Neural cell (in vitro differentiated cells): ENCODE data around the gene SPR. TPM values are rescaled to one million over a fixed set of nuclear protein-coding genes. Genes with fewer than 3 reads are reported as not detected.
A peak's percentile ranks its signal among the peaks of the same experiment; 100 is the strongest.

Experiments
- H2AFZ ChIP-seq: fragments of 200-600, 300-800 bp; sonication (generic), shearing (Covaris generic); 2 replicates; pipeline ENCODE4 v1.6.0; 2014; ENCODE audit warnings: low read depth, mild to moderate bottlenecking, antibody characterized with exemption, low read length, moderate library complexity
- H3F3A ChIP-seq: fragments of 200-600 bp; shearing (Covaris generic); 2 replicates; pipeline ENCODE4 v1.6.1; 2016; ENCODE audit warnings: mild to moderate bottlenecking, moderate library complexity, mixed read lengths, antibody characterized with exemption, low read length; ENCODE audit not compliant: insufficient read depth, poor library complexity, severe bottlenecking
- H3K27ac ChIP-seq: fragments of 200-600, 300-800 bp; sonication (generic), shearing (Covaris generic); 2 replicates; pipeline ENCODE4 v1.5.1; 2014; ENCODE audit warnings: mild to moderate bottlenecking, low read length, moderate library complexity
- H3K27me3 ChIP-seq: fragments of 300-800, 200-600 bp; sonication (generic), shearing (Covaris generic); 2 replicates; pipeline ENCODE4 v1.6.0; 2014; ENCODE audit warnings: mild to moderate bottlenecking, low read depth, low read length, moderate library complexity; ENCODE audit not compliant: insufficient read depth
- H3K36me3 ChIP-seq: fragments of 300-800, 200-600 bp; sonication (generic), shearing (Covaris generic); 2 replicates; pipeline ENCODE4 v1.5.1; 2014; ENCODE audit warnings: mild to moderate bottlenecking, antibody characterized with exemption, low read length, moderate library complexity; ENCODE audit not compliant: insufficient read depth
- H3K4me2 ChIP-seq: fragments of 300-800, 200-600 bp; sonication (generic), shearing (Covaris generic); 2 replicates; pipeline ENCODE4 v1.6.0; 2014; ENCODE audit warnings: mild to moderate bottlenecking, low read length
- H3K4me3 ChIP-seq: fragments of 300-800, 200-600 bp; sonication (generic), shearing (Covaris generic); 2 replicates; pipeline ENCODE4 v1.5.1; 2014; ENCODE audit warnings: mild to moderate bottlenecking, low read length, moderate library complexity
- H3K79me2 ChIP-seq: fragments of 200-600 bp; shearing (Covaris generic); replicated peaks from 2 replicates; pipeline ENCODE4 v1.6.0; 2014; ENCODE audit warnings: mild to moderate bottlenecking, low read length, moderate library complexity; ENCODE audit not compliant: insufficient read depth
- H3K9ac ChIP-seq: fragments of 300-800, 200-600 bp; sonication (generic), shearing (Covaris generic); 2 replicates; pipeline ENCODE4 v1.6.1; 2016; ENCODE audit warnings: mild to moderate bottlenecking, low read length, mixed read lengths
- H3K9me2 ChIP-seq: fragments of 200-600 bp; shearing (Covaris generic); 2 replicates; pipeline ENCODE4 v1.6.1; 2016; ENCODE audit warnings: mild to moderate bottlenecking, low read length, mixed read lengths; ENCODE audit not compliant: insufficient read depth
- H3K9me3 ChIP-seq: fragments of 200-600, 300-800 bp; sonication (generic), shearing (Covaris generic); 2 replicates; pipeline ENCODE4 v1.6.1; 2016; ENCODE audit warnings: mild to moderate bottlenecking, mixed run types, low read length, moderate library complexity, mixed read lengths
- H4K20me1 ChIP-seq: fragments of 200-600 bp; shearing (Covaris generic); 2 replicates; pipeline ENCODE4 v1.6.1; 2016; ENCODE audit warnings: mild to moderate bottlenecking, mixed run types; ENCODE audit not compliant: insufficient read depth
- EP300 ChIP-seq: fragments of 450-650 bp; conservative IDR thresholded peaks from 2 replicates; pipeline ENCODE4 v1.6.1; 2014; ENCODE audit warnings: antibody characterized with exemption, mild to moderate bottlenecking, moderate library complexity; ENCODE audit not compliant: poor library complexity, severe bottlenecking
- EZH2 ChIP-seq: fragments of 200-600, 300-800 bp; shearing (Covaris generic), sonication (generic); IDR thresholded peaks from 2 replicates; pipeline ENCODE4 v1.6.1; 2014; ENCODE audit warnings: antibody characterized with exemption, low read length, borderline replicate concordance, mild to moderate bottlenecking; ENCODE audit not compliant: insufficient read depth, poor library complexity, severe bottlenecking
- MXI1 ChIP-seq: fragments of 450-650 bp; conservative IDR thresholded peaks from 2 replicates; pipeline ENCODE4 v1.6.1; 2014; ENCODE audit warnings: antibody characterized with exemption, mild to moderate bottlenecking; ENCODE audit not compliant: poor library complexity, severe bottlenecking
- POLR2AphosphoS5 ChIP-seq: IDR thresholded peaks from 2 replicates; pipeline ENCODE4 v1.6.1; 2012
- SMC3 ChIP-seq: fragments of 450-650 bp; conservative IDR thresholded peaks from 2 replicates; pipeline ENCODE4 v1.6.1; 2014; ENCODE audit warnings: antibody characterized with exemption, mild to moderate bottlenecking, moderate library complexity; ENCODE audit not compliant: poor library complexity
- polyA plus RNA-seq: library from polyadenylated mRNA; depleted of rRNA; stranded (reverse); fragments of >200 nt; gene quantifications from 2 replicates; pipeline ENCODE4 v1.2.3, GENCODE V29; 2014
- TF ChIP-seq, protein P1 (sequence below): fragments of 450-650 bp; IDR thresholded peaks from 2 replicates; pipeline ENCODE4 v1.5.1; 2014; ENCODE audit warnings: antibody characterized with exemption, mild to moderate bottlenecking, moderate library complexity; ENCODE audit not compliant: poor library complexity, severe bottlenecking
- TF ChIP-seq, protein P2 (sequence below): IDR thresholded peaks from 2 replicates; pipeline ENCODE4 v1.6.1; 2012; ENCODE audit warnings: borderline replicate concordance

The SPR gene
- polyA plus RNA-seq, 1 donor from 2014 or later: 1.8 TPM

DNA sequence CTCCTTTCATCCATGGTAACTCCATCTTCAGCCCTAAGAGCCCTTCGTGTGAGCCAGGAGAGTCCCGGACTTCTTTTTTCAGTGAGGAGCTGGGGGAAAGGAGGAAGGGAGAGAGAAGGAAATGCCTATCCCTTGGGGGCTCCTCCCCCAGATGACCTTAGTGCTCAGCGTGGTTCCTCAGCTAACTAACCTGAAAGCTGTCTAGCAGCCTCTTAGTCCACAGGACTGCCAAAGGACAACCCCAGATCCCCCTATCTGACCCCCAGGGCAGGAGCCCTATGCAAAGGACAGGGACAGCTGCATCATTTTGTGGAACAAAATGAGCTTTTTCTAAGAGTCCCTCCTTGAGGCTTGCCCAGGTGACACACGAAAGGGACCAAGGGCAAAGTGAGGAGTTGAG, 7.9 kb downstream of the SPR start:
- Histone ChIP-seq H3K4me2 (no peak overlapping the region), H4K20me1 (no peaks in the 10 kb centered on the region), H3K27ac (no peak overlapping the region), H3K27me3 (no peaks in the 10 kb centered on the region), H3K9ac (no peak overlapping the region), H2AFZ (no peak overlapping the region), H3K36me3 (no peaks in the 10 kb centered on the region), H3K79me2 (no peaks in the 10 kb centered on the region), H3K4me3 (no peak overlapping the region), H3K9me2 (no peaks in the 10 kb centered on the region), H3K9me3 (no peaks in the 10 kb centered on the region), H3F3A (no peaks in the 10 kb centered on the region)
- TF ChIP-seq, protein P1, sequence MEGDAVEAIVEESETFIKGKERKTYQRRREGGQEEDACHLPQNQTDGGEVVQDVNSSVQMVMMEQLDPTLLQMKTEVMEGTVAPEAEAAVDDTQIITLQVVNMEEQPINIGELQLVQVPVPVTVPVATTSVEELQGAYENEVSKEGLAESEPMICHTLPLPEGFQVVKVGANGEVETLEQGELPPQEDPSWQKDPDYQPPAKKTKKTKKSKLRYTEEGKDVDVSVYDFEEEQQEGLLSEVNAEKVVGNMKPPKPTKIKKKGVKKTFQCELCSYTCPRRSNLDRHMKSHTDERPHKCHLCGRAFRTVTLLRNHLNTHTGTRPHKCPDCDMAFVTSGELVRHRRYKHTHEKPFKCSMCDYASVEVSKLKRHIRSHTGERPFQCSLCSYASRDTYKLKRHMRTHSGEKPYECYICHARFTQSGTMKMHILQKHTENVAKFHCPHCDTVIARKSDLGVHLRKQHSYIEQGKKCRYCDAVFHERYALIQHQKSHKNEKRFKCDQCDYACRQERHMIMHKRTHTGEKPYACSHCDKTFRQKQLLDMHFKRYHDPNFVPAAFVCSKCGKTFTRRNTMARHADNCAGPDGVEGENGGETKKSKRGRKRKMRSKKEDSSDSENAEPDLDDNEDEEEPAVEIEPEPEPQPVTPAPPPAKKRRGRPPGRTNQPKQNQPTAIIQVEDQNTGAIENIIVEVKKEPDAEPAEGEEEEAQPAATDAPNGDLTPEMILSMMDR: no peak
- TF ChIP-seq SMC3 (no peak), MXI1 (no peak), EZH2 (no peak)
- TF ChIP-seq, protein P2, sequence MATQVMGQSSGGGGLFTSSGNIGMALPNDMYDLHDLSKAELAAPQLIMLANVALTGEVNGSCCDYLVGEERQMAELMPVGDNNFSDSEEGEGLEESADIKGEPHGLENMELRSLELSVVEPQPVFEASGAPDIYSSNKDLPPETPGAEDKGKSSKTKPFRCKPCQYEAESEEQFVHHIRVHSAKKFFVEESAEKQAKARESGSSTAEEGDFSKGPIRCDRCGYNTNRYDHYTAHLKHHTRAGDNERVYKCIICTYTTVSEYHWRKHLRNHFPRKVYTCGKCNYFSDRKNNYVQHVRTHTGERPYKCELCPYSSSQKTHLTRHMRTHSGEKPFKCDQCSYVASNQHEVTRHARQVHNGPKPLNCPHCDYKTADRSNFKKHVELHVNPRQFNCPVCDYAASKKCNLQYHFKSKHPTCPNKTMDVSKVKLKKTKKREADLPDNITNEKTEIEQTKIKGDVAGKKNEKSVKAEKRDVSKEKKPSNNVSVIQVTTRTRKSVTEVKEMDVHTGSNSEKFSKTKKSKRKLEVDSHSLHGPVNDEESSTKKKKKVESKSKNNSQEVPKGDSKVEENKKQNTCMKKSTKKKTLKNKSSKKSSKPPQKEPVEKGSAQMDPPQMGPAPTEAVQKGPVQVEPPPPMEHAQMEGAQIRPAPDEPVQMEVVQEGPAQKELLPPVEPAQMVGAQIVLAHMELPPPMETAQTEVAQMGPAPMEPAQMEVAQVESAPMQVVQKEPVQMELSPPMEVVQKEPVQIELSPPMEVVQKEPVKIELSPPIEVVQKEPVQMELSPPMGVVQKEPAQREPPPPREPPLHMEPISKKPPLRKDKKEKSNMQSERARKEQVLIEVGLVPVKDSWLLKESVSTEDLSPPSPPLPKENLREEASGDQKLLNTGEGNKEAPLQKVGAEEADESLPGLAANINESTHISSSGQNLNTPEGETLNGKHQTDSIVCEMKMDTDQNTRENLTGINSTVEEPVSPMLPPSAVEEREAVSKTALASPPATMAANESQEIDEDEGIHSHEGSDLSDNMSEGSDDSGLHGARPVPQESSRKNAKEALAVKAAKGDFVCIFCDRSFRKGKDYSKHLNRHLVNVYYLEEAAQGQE: no peak

DNA sequence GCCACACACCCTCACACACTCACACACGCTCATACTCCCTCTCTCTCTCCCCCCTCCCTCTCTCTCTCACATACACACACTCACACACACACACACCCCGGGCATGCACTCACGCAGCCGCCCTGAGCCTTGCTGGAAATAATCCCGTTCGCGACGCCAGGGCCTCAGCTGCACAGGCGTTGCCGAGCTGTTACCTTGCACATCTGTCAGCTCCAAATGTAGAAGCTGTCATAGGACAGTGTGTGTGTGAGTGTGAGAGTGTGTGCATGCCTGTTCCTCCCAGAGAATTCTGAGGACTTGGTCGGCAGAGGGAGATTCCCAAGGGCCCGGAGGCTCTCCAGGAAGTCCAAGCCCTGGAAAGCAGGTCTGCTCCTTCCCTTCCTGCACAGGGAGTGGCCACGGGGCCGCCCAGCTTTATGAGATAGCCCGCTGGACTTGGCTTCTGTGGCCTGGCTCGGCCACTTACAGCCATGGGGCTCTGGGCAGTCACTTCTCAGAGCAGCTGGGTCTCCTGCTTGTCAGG, 8.6 kb downstream of the SPR start:
- Histone ChIP-seq H3K36me3 (no peaks in the 10 kb centered on the region), H3K4me3 (no peak overlapping the region), H3K9me2 (no peaks in the 10 kb centered on the region), H2AFZ (no peak overlapping the region), H3K27me3 (no peaks in the 10 kb centered on the region), H3K9ac (no peak overlapping the region), H3K27ac (no peak overlapping the region), H3K9me3 (no peaks in the 10 kb centered on the region), H3F3A (no peaks in the 10 kb centered on the region), H3K79me2 (no peaks in the 10 kb centered on the region), H3K4me2 (no peak overlapping the region), H4K20me1 (no peaks in the 10 kb centered on the region)
- TF ChIP-seq, protein P2: no peak
- TF ChIP-seq EP300 (peak; percentile 18), POLR2AphosphoS5 (peak; percentile 39)
